MM.1S (cell line): ENCODE data around the gene MYLK.

Experiments used
- EZH2 ChIP-seq: fragments of 300-600 bp; sonication (generic); optimal IDR thresholded peaks from 2 replicates; pipeline ENCODE3; 2017; ENCODE audit warnings: low read depth, mild to moderate bottlenecking, antibody characterized with exemption, low read length, mixed read lengths
- EZH2phosphoT487 ChIP-seq: fragments of 300-600 bp; sonication (generic); IDR thresholded peaks from 2 replicates; pipeline ENCODE4 v1.6.1; 2018; ENCODE audit warnings: antibody characterized with exemption, low read length
- TF ChIP-seq, protein P1 (sequence below): fragments of 300-600 bp; sonication (generic); IDR thresholded peaks from 2 replicates; pipeline ENCODE4 v1.5.1; 2016; ENCODE audit warnings: antibody characterized with exemption, low read length, mixed read lengths

GRCh38 chr3:123622766-123623165 is 261.4 kb downstream of the MYLK start:
- TF ChIP-seq, protein P1, sequence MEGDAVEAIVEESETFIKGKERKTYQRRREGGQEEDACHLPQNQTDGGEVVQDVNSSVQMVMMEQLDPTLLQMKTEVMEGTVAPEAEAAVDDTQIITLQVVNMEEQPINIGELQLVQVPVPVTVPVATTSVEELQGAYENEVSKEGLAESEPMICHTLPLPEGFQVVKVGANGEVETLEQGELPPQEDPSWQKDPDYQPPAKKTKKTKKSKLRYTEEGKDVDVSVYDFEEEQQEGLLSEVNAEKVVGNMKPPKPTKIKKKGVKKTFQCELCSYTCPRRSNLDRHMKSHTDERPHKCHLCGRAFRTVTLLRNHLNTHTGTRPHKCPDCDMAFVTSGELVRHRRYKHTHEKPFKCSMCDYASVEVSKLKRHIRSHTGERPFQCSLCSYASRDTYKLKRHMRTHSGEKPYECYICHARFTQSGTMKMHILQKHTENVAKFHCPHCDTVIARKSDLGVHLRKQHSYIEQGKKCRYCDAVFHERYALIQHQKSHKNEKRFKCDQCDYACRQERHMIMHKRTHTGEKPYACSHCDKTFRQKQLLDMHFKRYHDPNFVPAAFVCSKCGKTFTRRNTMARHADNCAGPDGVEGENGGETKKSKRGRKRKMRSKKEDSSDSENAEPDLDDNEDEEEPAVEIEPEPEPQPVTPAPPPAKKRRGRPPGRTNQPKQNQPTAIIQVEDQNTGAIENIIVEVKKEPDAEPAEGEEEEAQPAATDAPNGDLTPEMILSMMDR: no peak
- no peak for TF ChIP-seq EZH2phosphoT487
- TF ChIP-seq EZH2: no peak
